ENCODE measurements around the gene DAB2. TPM values are rescaled to one million over a fixed set of nuclear protein-coding genes. Genes with fewer than 3 reads are reported as not detected.

DAB2 gene
- total and polyA plus RNA-seq, 8 donors, result 96.8 to 162 (median 120) TPM

Other genes starting within 250 kb of the DAB2 start
- 10 to 100 TPM; 24.4 to 93.7 TPM for gene FYB1, start 205.4 kb downstream of the DAB2 start, total RNA-seq
- gene FYB1, start 205.4 kb downstream of the DAB2 start, polyA plus RNA-seq (ENCODE audit: insufficient read length in 6 of 6), result 1 to 10 TPM; 3.4 to 5.5 (median 3.9) TPM
- under 1 TPM in 1 of 2 donors, not detected in 1; 0.58 TPM for gene C9, start 60.5 kb downstream of the DAB2 start, total RNA-seq
- not detected for gene C9, start 60.5 kb downstream of the DAB2 start, polyA plus RNA-seq (ENCODE audit: insufficient read length in 6 of 6)

Data from left lung (tissue), 8 donors.